K562 (cell line): ENCODE data around the gene PTPN11. TPM values are rescaled to one million over a fixed set of nuclear protein-coding genes. Genes with fewer than 3 reads are reported as not detected.

Experiments used
- ATAC-seq: fragments of 200-7000 bp; cut with Tn5 transposase; 3 replicates; pipeline ENCODE4 v1.9.1; 2020; ENCODE audit warnings: moderate library complexity
- BruUV-seq: library from RNA; stranded (reverse); fragments of 400-500 nt; replicated peaks from 2 replicates; lab custom pipeline; 2021; lab: Mats Ljungman, UMichigan
- CTCF ChIA-PET: fragments of 300-600 bp; formaldehyde crosslinking; extraction: SDS; loops from one replicate; lab custom pipeline; 2021; ENCODE audit warnings: low intra/inter-chr PET ratio; lab: Yijun Ruan, JAX
- POLR2A ChIA-PET: fragments of 300-600, 350-650 bp; sonication (Branson Sonifier 250); formaldehyde crosslinking; extraction: SDS; loops from one replicate; lab custom pipeline; 2021; ENCODE audit warnings: antibody characterized with exemption, inconsistent platforms; lab: Yijun Ruan, JAX
- DNase-seq, 4 experiments: peaks; one replicate each; pipeline versions ENCODE4 v3.0.0 to v3.0.0-alpha.2; 2011 to 2018; ENCODE audit warnings: low spot score in 3 of 4, mixed read lengths in 3 of 4; ENCODE audit errors: extremely low read depth in 1 of 4
- FAIRE-seq: peaks from 2 replicates; lab custom pipeline; 2011; peaks lifted over from hg19 to GRCh38; lab: Jason Lieb, UNC
- H2AFZ ChIP-seq: 2 replicates; pipeline ENCODE4 v1.6.0; 2011; ENCODE audit warnings: low read depth, low read length, control low read depth, inconsistent platforms
- H3K27ac ChIP-seq: fragments of 200-600 bp; 3 replicates; pipeline ENCODE4 v1.8.0; 2011; ENCODE audit warnings: low read depth, mild to moderate bottlenecking, control low read depth, inconsistent platforms, low read length, moderate library complexity, mixed read lengths; ENCODE audit errors: extremely low read depth
- H3K27me3 ChIP-seq, 2 experiments: fragments of 300-600 bp in 1 of 2; 2 replicates in 1 of 2; 3 replicates in 1 of 2; pipeline versions ENCODE4 v1.6.0 to v1.8.0; 2011; ENCODE audit warnings: inconsistent platforms in 2 of 2, low read length in 2 of 2, mild to moderate bottlenecking in 1 of 2, mixed read lengths in 1 of 2, moderate library complexity in 1 of 2; ENCODE audit not compliant: control insufficient read depth in 2 of 2, insufficient read depth in 2 of 2
- H3K36me3 ChIP-seq: fragments of 300-600 bp; 3 replicates; pipeline ENCODE4 v1.8.0; 2011; ENCODE audit warnings: mild to moderate bottlenecking, low read length, inconsistent platforms; ENCODE audit not compliant: control insufficient read depth, insufficient read depth
- H3K4me1 ChIP-seq, 2 experiments: fragments of 200-600 bp in 1 of 2; replicated peaks in 1 of 2; 2 replicates in 1 of 2; 3 replicates in 1 of 2; pipeline versions ENCODE4 v1.5.1 to v1.8.0; 2011; ENCODE audit warnings: inconsistent platforms in 2 of 2, low read length in 2 of 2, mild to moderate bottlenecking in 1 of 2, mixed read lengths in 1 of 2, moderate library complexity in 1 of 2; ENCODE audit not compliant: control insufficient read depth in 2 of 2, insufficient read depth in 2 of 2
- H3K4me2 ChIP-seq: 2 replicates; pipeline ENCODE4 v1.6.1; 2011; ENCODE audit warnings: low read length, control low read depth, inconsistent platforms, mixed read lengths; ENCODE audit not compliant: insufficient read depth
- H3K4me3 ChIP-seq: fragments of 200-600 bp; sonication (generic), shearing (Covaris generic); 2 replicates; pipeline ENCODE4 v1.5.1; 2016; ENCODE audit warnings: control low read depth, inconsistent platforms
- H3K79me2 ChIP-seq: fragments of 200-600 bp; 3 replicates; pipeline ENCODE4 v1.8.0; 2011; ENCODE audit warnings: low read length, inconsistent platforms; ENCODE audit not compliant: control insufficient read depth, insufficient read depth
- H3K9ac ChIP-seq, 2 experiments: 2 replicates each; pipeline versions ENCODE4 v1.6.0 to v1.6.1; 2011; ENCODE audit warnings: low read depth in 2 of 2, low read length in 2 of 2, control low read depth in 1 of 2, inconsistent platforms in 1 of 2, mild to moderate bottlenecking in 1 of 2, mixed read lengths in 1 of 2; ENCODE audit not compliant: insufficient read depth in 1 of 2
- H3K9me1 ChIP-seq: one replicate; pipeline ENCODE4 v1.6.0; 2011; ENCODE audit warnings: inconsistent platforms, mild to moderate bottlenecking, low read length, moderate library complexity; ENCODE audit not compliant: control insufficient read depth, insufficient read depth
- H3K9me3 ChIP-seq: replicated peaks from 2 replicates; pipeline ENCODE4 v1.5.1; 2011; ENCODE audit warnings: low read depth, low read length, inconsistent platforms; ENCODE audit not compliant: control insufficient read depth, insufficient read depth
- H4K20me1 ChIP-seq: replicated peaks from 2 replicates; pipeline ENCODE4 v1.6.1; 2011; ENCODE audit warnings: low read length, inconsistent platforms, mixed read lengths; ENCODE audit not compliant: control insufficient read depth, insufficient read depth
- CREB1 ChIP-seq, 2 experiments: sonication (generic) in 1 of 2; formaldehyde crosslinking in 1 of 2; IDR thresholded peaks; 2 replicates each; pipeline versions ENCODE4 v1.6.1 to v1.8.0; 2012 to 2022; ENCODE audit warnings: inconsistent platforms in 1 of 2, mild to moderate bottlenecking in 1 of 2, missing genetic modification reagents in 1 of 2, moderate library complexity in 1 of 2
- ELF2 ChIP-seq: fragments of 250-450 bp; sonication (Bioruptor Pico); IDR thresholded peaks from 2 replicates; pipeline ENCODE4 v1.5.0; 2021; ENCODE audit warnings: mild to moderate bottlenecking
- KLF16 ChIP-seq: IDR thresholded peaks from 2 replicates; pipeline ENCODE4 v1.6.1; 2016; ENCODE audit warnings: antibody characterized with exemption
- MGA ChIP-seq: fragments of 450-650 bp; IDR thresholded peaks from 2 replicates; pipeline ENCODE4 v1.6.1; 2016; ENCODE audit warnings: mild to moderate bottlenecking, moderate library complexity
- SAP30 ChIP-seq: fragments of 200-600 bp; sonication (generic); IDR thresholded peaks from 2 replicates; pipeline ENCODE4 v1.6.1; 2012; ENCODE audit warnings: borderline replicate concordance, low read depth, mild to moderate bottlenecking, moderate library complexity, low read length, control low read depth, inconsistent platforms; ENCODE audit not compliant: insufficient read depth, poor library complexity, severe bottlenecking
- SMARCC2 ChIP-seq: fragments of 450-650 bp; IDR thresholded peaks from 2 replicates; pipeline ENCODE4 v1.6.1; 2017; ENCODE audit warnings: antibody characterized with exemption, moderate library complexity, mild to moderate bottlenecking, low read depth
- TAF1 ChIP-seq: IDR thresholded peaks from 2 replicates; pipeline ENCODE4 v1.6.1; 2011; ENCODE audit warnings: mild to moderate bottlenecking, low read length, moderate library complexity; ENCODE audit not compliant: insufficient read depth, control insufficient read depth, severe bottlenecking; ENCODE audit errors: extremely low read depth
- TAF7 ChIP-seq: fragments of 450-650 bp; IDR thresholded peaks from 2 replicates; pipeline ENCODE4 v1.6.1; 2016; ENCODE audit warnings: missing genetic modification characterization, missing compliant biosample characterization
- ZBTB34 ChIP-seq: fragments of 250-450 bp; sonication (Bioruptor Pico); IDR thresholded peaks from 2 replicates; pipeline ENCODE4 v1.8.0; 2021; ENCODE audit warnings: mild to moderate bottlenecking, moderate library complexity
- ZNF77 ChIP-seq: fragments of 250-450 bp; sonication (Bioruptor Pico); IDR thresholded peaks from 2 replicates; pipeline ENCODE4 v1.5.0; 2020
- WGBS: fragments of 100-300 bp; shearing (Covaris generic); methylation state at CpG from one replicate; pipeline ENCODE4 v1.1.6; 2016; ENCODE audit warnings: low coverage, mixed read lengths; ENCODE audit not compliant: insufficient coverage; ENCODE audit errors: missing lambda C conversion rate; 5-methylcytosine and 5-hydroxymethylcytosine counted together
- in situ Hi-C: fragments of 300-500 bp; cut with MboI; formaldehyde crosslinking; loops from 4 replicates; pipeline ENCODE4 v1.15.0; 2018; ENCODE audit warnings: inconsistent platforms, mixed read lengths
- intact Hi-C: fragments of 100-400 bp; cut with micrococcal nuclease; formaldehyde crosslinking; loops from 2 replicates; pipeline ENCODE4 v1.14.2; 2022
- polyA plus RNA-seq, 8 experiments: library from polyadenylated mRNA; depleted of rRNA in 4 of 8; stranded (reverse) in 5 of 8; unstranded in 3 of 8; fragments of >200 nt; fragmentation: Nextera tagmentation in 2 of 8; fragmentation: Illumina TruSeq in 1 of 8; extraction: Ambion mirVana in 2 of 8; extraction: Trizol in 1 of 8; gene quantifications; 2 replicates each; pipeline versions ENCODE4 v1.2.1 to v1.2.3, GENCODE V29; 2011 to 2014; ENCODE audit warnings: inconsistent platforms in 1 of 8, missing spikeins in 1 of 8
- total RNA-seq, 7 experiments: library from RNA; depleted of rRNA in 6 of 7; stranded (reverse); fragments of >200 nt in 6 of 7; fragmentation: Illumina TruSeq in 2 of 7; extraction: Trizol in 2 of 7; gene quantifications; 2 replicates each; pipeline versions ENCODE4 v1.2.1 to v1.2.3, GENCODE V29; 2011 to 2021; ENCODE audit warnings: low replicate concordance in 1 of 7

PTPN11 gene
- total and polyA plus RNA-seq, 9 of the 15 experiments (the other 6 are each of a cell fraction or from before 2014, with no cell fraction given), result 22.5 to 126 (median 79.7) TPM

- BruUV-seq, result no TSS peak
- FAIRE-seq, result no peak
- Histone ChIP-seq H3K9me1 (no peaks in the 10 kb centered on the region), H2AFZ (no peak overlapping the region), H3K27me3 (peaks cover 15 to 41% of the 10 kb centered on the region in 2 experiments; a peak in 4 of 5 replicates), H3K4me2 (no peak overlapping the region), H3K4me1 (no peaks in the 10 kb centered on the region), H3K36me3 (no peaks in the 10 kb centered on the region), H3K79me2 (no peaks in the 10 kb centered on the region), H3K27ac (no peak overlapping the region), H3K9me3 (no peaks in the 10 kb centered on the region), H3K9ac (no peak overlapping the region), H3K4me3 (no peak overlapping the region), H4K20me1 (no peaks in the 10 kb centered on the region)
- ChIA-PET POLR2A (interaction anchor here (0.8 kb wide), 1 partner anchor 16 kb away, joined by 3 read pairs; no protein-coding TSS in a partner anchor), CTCF (interaction anchor here (0.6 kb wide), 1 partner anchor 135 kb away, joined by 3 read pairs; no protein-coding TSS in a partner anchor)
- intact Hi-C loops (no loop called here), in situ Hi-C loops (no loop called here)
- ATAC-seq, result no peak
- DNase-seq, result no peak
- 0% methylated on average over 5 of the region's 5 CpGs for WGBS
- TF ChIP-seq TAF1 (no peak), MGA (no peak), ZBTB34 (no peak), TAF7 (tag) (no peak), SAP30 (no peak), SMARCC2 (no peak), CREB1 (IDR thresholded peaks at IDR 0.05) (no peak), CREB1 (CRISPR knock-in tag; IDR thresholded peaks at IDR 0.05) (no peak), ZNF77 (CRISPR knock-in tag) (no peak), KLF16 (no peak), ELF2 (CRISPR knock-in tag) (no peak)
Measured at GRCh38 chr12:112549031-112549430, 130.3 kb downstream of the PTPN11 start.
